Epithelial cell of esophagus (primary cell): ENCODE data around the gene FBXW8.

ENCODE experiments used
- DNase-seq: peaks from one replicate; pipeline ENCODE4 v3.0.0; 2010; ENCODE audit warnings: low read depth
- H3K4me3 ChIP-seq: 2 replicates; pipeline ENCODE4 v1.5.1; 2011; ENCODE audit warnings: mild to moderate bottlenecking, low read length, control low read depth
- TF ChIP-seq, protein P1 (sequence below): IDR thresholded peaks from 2 replicates; pipeline ENCODE4 v1.5.1; 2011; ENCODE audit warnings: low read depth, mild to moderate bottlenecking, low read length, control low read depth, inconsistent platforms; ENCODE audit not compliant: insufficient read depth; ENCODE audit errors: missing control alignments

The FBXW8 gene

DNA sequence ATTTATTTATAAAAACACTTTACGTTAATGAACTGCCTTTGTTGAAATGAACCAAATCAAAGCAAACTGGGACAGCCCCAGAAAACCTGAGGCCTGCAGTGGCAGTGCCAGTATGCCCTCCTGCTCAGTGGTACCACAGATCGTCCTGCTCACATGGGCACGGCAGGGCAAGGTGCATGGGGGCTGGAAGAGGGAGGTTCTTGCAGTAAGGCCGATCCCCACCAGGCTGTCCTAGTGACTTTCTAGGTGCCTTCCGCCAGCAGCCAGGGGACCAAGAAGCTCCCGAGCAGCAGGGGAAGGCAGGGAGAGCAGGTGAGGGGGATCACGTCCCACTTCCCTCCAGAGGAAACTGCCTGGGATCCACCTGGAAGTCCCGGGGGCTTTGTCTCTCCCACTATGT is 124.5 kb downstream of the FBXW8 start:
- TF ChIP-seq, protein P1, sequence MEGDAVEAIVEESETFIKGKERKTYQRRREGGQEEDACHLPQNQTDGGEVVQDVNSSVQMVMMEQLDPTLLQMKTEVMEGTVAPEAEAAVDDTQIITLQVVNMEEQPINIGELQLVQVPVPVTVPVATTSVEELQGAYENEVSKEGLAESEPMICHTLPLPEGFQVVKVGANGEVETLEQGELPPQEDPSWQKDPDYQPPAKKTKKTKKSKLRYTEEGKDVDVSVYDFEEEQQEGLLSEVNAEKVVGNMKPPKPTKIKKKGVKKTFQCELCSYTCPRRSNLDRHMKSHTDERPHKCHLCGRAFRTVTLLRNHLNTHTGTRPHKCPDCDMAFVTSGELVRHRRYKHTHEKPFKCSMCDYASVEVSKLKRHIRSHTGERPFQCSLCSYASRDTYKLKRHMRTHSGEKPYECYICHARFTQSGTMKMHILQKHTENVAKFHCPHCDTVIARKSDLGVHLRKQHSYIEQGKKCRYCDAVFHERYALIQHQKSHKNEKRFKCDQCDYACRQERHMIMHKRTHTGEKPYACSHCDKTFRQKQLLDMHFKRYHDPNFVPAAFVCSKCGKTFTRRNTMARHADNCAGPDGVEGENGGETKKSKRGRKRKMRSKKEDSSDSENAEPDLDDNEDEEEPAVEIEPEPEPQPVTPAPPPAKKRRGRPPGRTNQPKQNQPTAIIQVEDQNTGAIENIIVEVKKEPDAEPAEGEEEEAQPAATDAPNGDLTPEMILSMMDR = no peak
- H3K4me3 ChIP-seq = no peak overlapping the region
- no peak for DNase-seq

DNA sequence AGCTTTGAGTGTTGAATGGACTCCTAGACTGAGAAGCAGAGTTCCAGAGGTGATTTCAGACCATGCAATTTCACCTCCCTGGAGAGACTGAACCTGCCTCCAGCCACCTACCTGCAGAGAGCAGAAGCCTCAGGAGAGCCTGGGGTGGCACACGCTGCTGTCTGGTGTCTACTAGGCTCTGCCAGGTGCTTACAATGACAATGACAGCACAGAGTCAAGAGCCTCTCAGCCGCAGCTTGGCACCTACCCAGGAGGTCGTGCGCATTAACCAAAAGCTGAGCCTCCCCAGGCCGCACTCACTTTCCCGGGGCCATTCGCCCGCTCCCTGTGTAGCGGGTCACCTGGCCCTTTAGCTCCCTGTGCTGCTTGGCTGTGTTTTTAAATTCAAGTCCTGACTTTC is 125.3 kb downstream of the FBXW8 start:
- DNase-seq = no peak
- TF ChIP-seq, protein P1 = no peak
- H3K4me3 ChIP-seq = no peak overlapping the region

DNA sequence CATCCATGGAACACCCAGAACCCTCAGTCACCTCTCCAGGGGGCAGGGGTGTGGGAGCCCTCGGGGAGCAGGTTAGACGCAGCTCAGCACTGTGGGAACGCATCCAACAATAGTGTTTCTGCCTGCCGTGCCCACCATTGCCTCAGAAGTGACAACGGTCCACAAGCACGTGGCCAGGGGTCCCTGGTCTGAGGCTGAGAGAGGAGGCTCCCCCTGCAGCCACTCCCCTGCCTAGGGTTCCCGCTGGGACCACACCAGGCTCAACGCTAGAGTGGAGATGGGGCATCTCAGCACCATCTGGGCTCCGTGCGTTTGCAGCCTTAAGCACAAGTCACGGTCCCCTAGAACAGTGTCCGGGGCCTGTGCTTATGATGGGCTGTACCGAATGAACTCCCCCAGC is 125.8 kb downstream of the FBXW8 start:
- H3K4me3 ChIP-seq = no peak overlapping the region
- DNase-seq = no peak
- TF ChIP-seq, protein P1 = no peak

DNA sequence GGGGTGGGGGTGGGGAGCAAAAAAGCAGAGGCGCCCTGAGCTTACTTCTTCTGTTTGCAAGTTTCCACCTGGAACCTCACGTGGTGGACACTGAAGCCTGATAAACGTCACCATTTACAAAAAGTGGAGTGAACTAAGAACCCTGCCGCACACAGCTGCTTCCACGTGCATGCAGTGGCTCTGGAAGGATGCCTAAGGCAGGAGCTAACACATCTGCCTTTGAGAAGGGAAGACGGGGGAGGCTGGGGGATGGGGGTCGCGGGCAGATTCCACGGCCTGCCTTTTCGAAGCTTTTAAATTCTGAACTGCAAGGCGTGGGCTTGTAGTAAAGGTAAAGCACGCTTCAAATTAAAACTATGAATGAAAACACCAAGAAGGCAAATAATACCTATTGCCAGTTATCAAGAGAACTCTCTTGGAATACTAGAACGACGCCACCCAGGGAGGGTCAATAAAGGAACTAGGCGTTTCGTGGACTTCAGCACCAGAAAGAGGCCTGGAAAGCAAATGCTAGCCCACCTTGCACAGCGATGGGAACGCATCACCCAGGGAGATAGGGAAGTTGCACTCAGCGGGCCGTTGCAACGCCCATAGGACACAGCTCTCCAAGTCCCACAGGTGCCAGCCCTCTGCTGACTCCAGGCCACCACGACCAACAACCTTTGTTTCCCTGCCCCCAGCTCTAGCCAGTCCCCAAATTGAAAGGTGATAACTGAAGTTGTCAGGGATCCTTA is 126.7 kb downstream of the FBXW8 start:
- TF ChIP-seq, protein P1 = no peak
- DNase-seq = no peak
- H3K4me3 ChIP-seq = no peak overlapping the region

DNA sequence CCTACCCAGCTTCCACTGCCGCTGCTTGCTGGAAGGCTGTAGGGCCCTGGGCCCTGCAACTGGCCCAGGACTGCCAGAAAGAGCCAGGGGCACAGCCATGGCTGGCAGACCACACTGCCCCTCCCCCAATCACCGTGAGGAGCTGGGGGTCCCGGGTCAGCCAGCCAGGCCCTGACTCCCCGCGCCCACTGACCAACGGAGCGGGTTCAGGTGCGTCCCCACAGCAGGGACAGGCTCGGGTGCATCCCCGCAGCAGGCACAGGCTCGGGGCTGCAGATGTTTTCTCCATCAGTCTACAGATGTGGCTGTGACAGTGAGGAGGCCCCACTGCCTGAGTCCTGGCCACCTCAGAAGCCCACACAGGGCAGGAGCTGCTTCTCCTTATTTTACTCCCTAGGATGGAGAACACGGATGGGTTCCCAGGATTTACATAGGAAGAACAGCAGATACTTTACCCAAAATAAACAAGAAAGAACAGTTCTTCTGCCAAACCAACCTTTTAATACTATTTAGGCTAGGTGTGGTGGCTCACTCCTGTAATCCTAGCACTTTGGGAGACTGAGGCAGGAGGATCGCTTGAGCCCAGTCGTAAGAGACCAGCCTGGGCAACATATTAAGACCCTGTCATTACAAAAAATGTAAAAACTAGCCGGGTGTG is 127.4 kb downstream of the FBXW8 start:
- DNase-seq = no peak
- TF ChIP-seq, protein P1 = no peak
- no peak overlapping the region for H3K4me3 ChIP-seq

DNA sequence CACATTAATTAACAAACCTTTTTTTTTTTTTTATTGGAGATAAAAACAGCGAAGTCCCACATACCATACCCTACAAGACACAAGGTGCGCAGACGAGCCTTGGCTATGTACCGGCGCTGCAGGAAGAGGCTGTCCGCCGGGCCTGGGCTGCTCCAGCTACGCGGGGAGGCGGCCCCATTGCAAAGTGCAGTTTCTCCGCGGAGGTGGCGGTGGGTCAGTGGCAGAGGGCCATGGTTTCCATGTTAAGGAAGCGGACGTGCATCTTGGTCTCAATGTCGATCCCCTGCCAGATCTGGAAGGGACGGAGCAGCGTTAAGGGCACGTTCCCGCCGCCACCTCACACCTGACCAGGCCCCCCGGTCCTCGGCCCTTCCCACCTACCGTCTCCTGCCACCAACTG is 128.2 kb downstream of the FBXW8 start:
- no peak overlapping the region for H3K4me3 ChIP-seq
- no peak for DNase-seq
- TF ChIP-seq, protein P1 = no peak
